Left lung (tissue), 10 donors: ENCODE data around the gene PTMS. TPM values are rescaled to one million over a fixed set of nuclear protein-coding genes. Genes with fewer than 3 reads are reported as not detected.

Source experiments
- ATAC-seq: fragments of 200-7000 bp; cut with Tn5 transposase; one replicate; pipeline ENCODE4 v1.9.1; 2020; ENCODE audit warnings: moderate library complexity
- DNase-seq, 4 donors: peaks; one replicate each; pipeline ENCODE4 v3.0.0-alpha.2; 2013 to 2020
- H3K27ac ChIP-seq, 2 donors: fragments of 200-600 bp; sonication (generic) in 1 of 2; one replicate each; pipeline versions ENCODE4 v1.5.0 to v1.8.0; 2020 to 2021
- H3K27me3 ChIP-seq, 2 donors: fragments of 200-600 bp; sonication (generic) in 1 of 2; one replicate each; pipeline versions ENCODE4 v1.5.0 to v1.8.0; 2020 to 2021
- H3K36me3 ChIP-seq, 2 donors: fragments of 200-600 bp; sonication (generic) in 1 of 2; one replicate each; pipeline versions ENCODE4 v1.5.0 to v1.8.0; 2020 to 2021
- H3K4me1 ChIP-seq, 2 donors: fragments of 200-600 bp; one replicate each; pipeline ENCODE4 v1.8.0; 2021
- H3K4me3 ChIP-seq, 2 donors: fragments of 200-600 bp; sonication (generic) in 1 of 2; one replicate each; pipeline versions ENCODE4 v1.5.0 to v1.8.0; 2020 to 2021; ENCODE audit warnings: mild to moderate bottlenecking in 1 of 2
- H3K9me3 ChIP-seq, 2 donors: fragments of 200-600 bp; sonication (generic) in 1 of 2; one replicate each; pipeline versions ENCODE4 v1.5.0 to v1.8.0; 2020 to 2021
- CTCF ChIP-seq, 2 donors: fragments of 200-600 bp; sonication (generic) in 1 of 2; IDR thresholded peaks; one replicate each; pipeline versions ENCODE4 v1.5.0 to v1.8.0; 2021; ENCODE audit warnings: antibody characterized with exemption in 2 of 2
- intact Hi-C, 2 donors: fragments of 100-400 bp; cut with DNase I; formaldehyde crosslinking; loops; one replicate each; pipeline versions ENCODE4 v1.11.2 to v1.14.2; 2022
- polyA plus RNA-seq, 6 donors: library from polyadenylated mRNA; unstranded; fragments of 120-200 nt; gene quantifications; one replicate each; pipeline ENCODE4 v1.2.1, GENCODE V29; 2013; ENCODE audit not compliant: insufficient read length in 6 of 6
- total RNA-seq, 2 donors: library from RNA; stranded (reverse); fragmentation: NEBNext Ultra II Directional; extraction: Animal tissue kit (Norgen Biotek cat#: 25700); gene quantifications; one replicate each; pipeline ENCODE4 v1.2.1, GENCODE V29; 2021
- donor health status: DM: no; HTN: yes; CAD: no.
- donor health status: DM: no; HTN: no; CAD: no.

PTMS gene
- total and polyA plus RNA-seq, 8 donors: 276 to 843 (median 669) TPM

- H3K4me1 ChIP-seq: peaks cover 7 to 20% of the 10 kb centered on the region in 2 donors
- DNase-seq (peak; percentile 95 to 99 (median 98)), ATAC-seq (peak; percentile 98)
- H3K27me3 ChIP-seq: peaks cover 0 to under 1% of the 10 kb centered on the region in 2 donors
- TF ChIP-seq CTCF (IDR thresholded peaks at IDR 0.05): peak in 1 of 2 donors; percentile 21
- peaks cover 0 to 19% of the 10 kb centered on the region in 2 donors for H3K36me3 ChIP-seq
- peak within 1 kb of the TSS; percentile 60 to 61 for H3K4me3 ChIP-seq
- intact Hi-C loops: no loop called here
- H3K27ac ChIP-seq: peak within 1 kb of the TSS; percentile 86 to 97
- no peaks in the 10 kb centered on the region for H3K9me3 ChIP-seq
These were observed 42.4 kb upstream of the PTMS start, which contains the start of gene COPS7A for GRCh38 chr12:6723607-6724408. Gene COPS7A (plus strand): TSS chr12:6724046. CDS start chr12:6724657, 611 bp downstream.

DNA sequence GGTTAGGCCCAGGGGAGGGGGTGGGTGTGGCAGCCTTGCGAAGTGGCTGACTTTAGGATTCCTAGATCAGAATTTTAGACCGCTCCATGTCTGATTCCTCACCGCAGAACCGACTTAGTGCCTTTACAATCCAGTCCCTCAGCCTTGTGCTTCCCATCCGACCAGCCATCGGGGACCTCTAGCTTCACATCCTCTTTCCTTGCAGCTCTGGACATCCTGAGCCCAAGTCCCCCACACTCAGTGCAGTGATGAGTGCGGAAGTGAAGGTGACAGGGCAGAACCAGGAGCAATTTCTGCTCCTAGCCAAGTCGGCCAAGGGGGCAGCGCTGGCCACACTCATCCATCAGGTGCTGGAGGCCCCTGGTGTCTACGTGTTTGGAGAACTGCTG is 41.8 kb upstream of the PTMS start:
- DNase-seq (peak in 1 of 4 donors; percentile 36), ATAC-seq (peak; percentile 27)
- no peak for TF ChIP-seq CTCF (IDR thresholded peaks at IDR 0.05)
- H3K4me1 ChIP-seq: peaks cover 7 to 20% of the 10 kb centered on the region in 2 donors
- H3K9me3 ChIP-seq: no peaks in the 10 kb centered on the region
- H3K4me3 ChIP-seq: peak overlapping the region; percentile 60 to 61
- intact Hi-C loops: no loop called here
- peaks cover 0 to 25% of the 10 kb centered on the region in 2 donors for H3K36me3 ChIP-seq
- peak overlapping the region; percentile 86 to 97 for H3K27ac ChIP-seq
- no peaks in the 10 kb centered on the region for H3K27me3 ChIP-seq

- H3K9me3 ChIP-seq: no peaks in the 10 kb centered on the region
- peaks cover 7 to 20% of the 10 kb centered on the region in 2 donors for H3K4me1 ChIP-seq
- intact Hi-C loops: no loop called here
- H3K4me3 ChIP-seq: peak overlapping the region in 1 of 2 donors; percentile 60
- no peak for TF ChIP-seq CTCF (IDR thresholded peaks at IDR 0.05)
- ATAC-seq (no peak), DNase-seq (no peak)
- H3K27ac ChIP-seq: no peak overlapping the region
- H3K36me3 ChIP-seq: peaks cover 0 to 35% of the 10 kb centered on the region in 2 donors
- no peaks in the 10 kb centered on the region for H3K27me3 ChIP-seq
These were observed 40.8 kb upstream of the PTMS start for GRCh38 chr12:6725350-6725749.

- Histone ChIP-seq H3K27ac (no peak overlapping the region), H3K9me3 (no peaks in the 10 kb centered on the region), H3K4me3 (no peak overlapping the region), H3K36me3 (peaks cover 0 to 64% of the 10 kb centered on the region in 2 donors), H3K27me3 (no peaks in the 10 kb centered on the region), H3K4me1 (peaks cover 7 to 16% of the 10 kb centered on the region in 2 donors)
- no peak for ATAC-seq
- intact Hi-C loops: no loop called here
- DNase-seq: no peak
- no peak for TF ChIP-seq CTCF (IDR thresholded peaks at IDR 0.05)
These were observed 37.0 kb upstream of the PTMS start for GRCh38 chr12:6729186-6729585.

- TF ChIP-seq CTCF (IDR thresholded peaks at IDR 0.05): no peak
- H3K36me3 ChIP-seq: peaks cover 0 to 73% of the 10 kb centered on the region in 2 donors
- intact Hi-C loops: no loop called here
These were observed 36.0 kb upstream of the PTMS start for GRCh38 chr12:6730169-6730568.

More at GRCh38 chr12:6730169-6730568, 36.0 kb upstream of the PTMS start:
- ATAC-seq (no peak), DNase-seq (no peak)
- H3K27me3 ChIP-seq: no peaks in the 10 kb centered on the region
- H3K4me1 ChIP-seq: peaks cover 3 to 10% of the 10 kb centered on the region in 2 donors
- no peak overlapping the region for H3K4me3 ChIP-seq
- no peaks in the 10 kb centered on the region for H3K9me3 ChIP-seq
- no peak overlapping the region for H3K27ac ChIP-seq
